ENCODE data around the gene YIF1B. TPM values are rescaled to one million over a fixed set of nuclear protein-coding genes. Genes with fewer than 3 reads are reported as not detected.

Gene YIF1B
- total RNA-seq, 2 donors from 2014 or later = 31.1 to 39.4 TPM

DNA sequence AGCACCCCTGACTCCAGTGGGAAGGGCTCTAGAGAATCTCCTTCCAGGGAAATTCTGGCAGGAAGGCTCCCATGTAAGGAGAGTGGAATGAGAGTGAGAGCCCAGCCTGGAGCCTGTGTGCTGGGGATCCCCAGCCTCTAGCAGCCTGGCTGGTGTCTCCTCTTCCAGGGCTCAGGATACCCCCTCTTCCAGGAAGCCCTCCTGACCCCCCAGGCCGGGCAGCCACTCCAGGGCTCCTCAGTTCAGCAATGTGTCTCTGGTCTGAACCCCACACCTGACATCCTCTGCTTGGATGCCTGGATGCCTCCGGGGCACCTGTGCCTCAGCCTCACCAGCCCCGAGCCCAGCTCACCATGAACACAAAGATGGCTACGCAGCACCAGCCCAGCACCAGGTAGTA lies 8.7 kb downstream of the YIF1B start:
- H3K4me1 Mint-ChIP-seq = peaks cover 5% of the 10 kb centered on the region
- ATAC-seq (no peak), DNase-seq (no peak)
- H3K27me3 Mint-ChIP-seq = no peaks in the 10 kb centered on the region
- peaks cover 5% of the 10 kb centered on the region for H3K36me3 Mint-ChIP-seq (ENCODE audit: low read depth)
- no peaks in the 10 kb centered on the region for H3K9me3 ChIP-seq (ENCODE audit: control insufficient read depth, low read length, poor library complexity, severe bottlenecking)
- no peak overlapping the region for H3K4me3 Mint-ChIP-seq
- H3K27ac Mint-ChIP-seq = no peak overlapping the region

DNA sequence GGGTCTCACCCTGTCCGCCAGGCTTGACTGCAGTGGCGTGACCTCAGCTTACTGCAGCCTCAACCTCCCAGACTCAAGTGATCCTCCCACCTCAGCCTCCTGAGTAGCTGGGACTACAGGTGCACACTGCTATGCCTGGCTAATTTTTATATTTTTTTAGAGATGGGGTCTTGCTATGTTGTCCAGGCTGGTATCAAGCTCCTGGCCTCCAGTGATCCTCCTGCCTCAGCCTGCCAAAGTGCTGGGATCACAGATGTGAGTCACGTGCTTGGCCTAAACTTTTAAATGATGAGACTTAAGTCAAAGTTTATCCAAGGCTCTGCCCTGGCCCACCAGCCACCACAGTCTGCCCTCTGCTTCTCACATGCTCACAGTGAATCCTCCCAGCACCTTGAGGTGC lies 9.5 kb downstream of the YIF1B start:
- no peaks in the 10 kb centered on the region for H3K27me3 Mint-ChIP-seq
- H3K9me3 ChIP-seq (ENCODE audit: control insufficient read depth, low read length, poor library complexity, severe bottlenecking) = no peaks in the 10 kb centered on the region
- H3K36me3 Mint-ChIP-seq (ENCODE audit: low read depth) = peaks cover 5% of the 10 kb centered on the region
- ATAC-seq = no peak
- H3K4me1 Mint-ChIP-seq = peaks cover 5% of the 10 kb centered on the region
- H3K4me3 Mint-ChIP-seq = no peak overlapping the region
- no peak for DNase-seq
- no peak overlapping the region for H3K27ac Mint-ChIP-seq

DNA sequence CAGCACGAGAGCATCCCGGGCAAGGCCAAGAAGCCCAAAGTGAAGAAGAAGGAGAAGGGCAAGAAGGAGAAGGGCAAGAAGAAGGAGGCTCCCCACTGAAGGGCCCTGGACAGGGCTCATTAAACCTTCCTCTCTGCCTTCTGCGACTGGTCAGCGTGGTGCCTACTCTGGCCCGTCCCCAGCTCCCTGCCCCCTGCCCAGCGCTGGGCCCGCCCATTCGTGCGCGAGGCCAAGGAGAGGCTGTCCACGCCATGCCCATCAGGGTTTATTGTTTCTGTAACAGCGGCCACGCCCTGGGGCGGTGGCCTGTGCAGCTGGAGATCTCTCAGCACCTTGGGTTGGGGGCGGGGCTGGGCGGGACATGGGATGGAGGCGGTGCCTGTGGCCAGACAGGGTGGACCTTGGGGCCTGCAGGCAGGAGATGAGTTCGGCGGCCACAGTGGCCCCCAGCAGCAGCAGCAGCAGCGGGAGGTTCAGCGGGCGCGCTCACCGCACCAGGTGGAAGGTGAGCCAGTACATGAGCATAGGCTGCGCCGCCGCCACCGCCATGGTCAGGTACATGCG lies 10.8 kb downstream of the YIF1B start:
- Mint-ChIP-seq H3K27me3 (no peaks in the 10 kb centered on the region), H3K36me3 (ENCODE audit: low read depth) (peaks cover 3% of the 10 kb centered on the region), H3K4me3 (no peak overlapping the region), H3K4me1 (peaks cover 2% of the 10 kb centered on the region), H3K27ac (no peak overlapping the region)
- no peaks in the 10 kb centered on the region for H3K9me3 ChIP-seq (ENCODE audit: control insufficient read depth, low read length, poor library complexity, severe bottlenecking)
- ATAC-seq (no peak), DNase-seq (no peak)

DNA sequence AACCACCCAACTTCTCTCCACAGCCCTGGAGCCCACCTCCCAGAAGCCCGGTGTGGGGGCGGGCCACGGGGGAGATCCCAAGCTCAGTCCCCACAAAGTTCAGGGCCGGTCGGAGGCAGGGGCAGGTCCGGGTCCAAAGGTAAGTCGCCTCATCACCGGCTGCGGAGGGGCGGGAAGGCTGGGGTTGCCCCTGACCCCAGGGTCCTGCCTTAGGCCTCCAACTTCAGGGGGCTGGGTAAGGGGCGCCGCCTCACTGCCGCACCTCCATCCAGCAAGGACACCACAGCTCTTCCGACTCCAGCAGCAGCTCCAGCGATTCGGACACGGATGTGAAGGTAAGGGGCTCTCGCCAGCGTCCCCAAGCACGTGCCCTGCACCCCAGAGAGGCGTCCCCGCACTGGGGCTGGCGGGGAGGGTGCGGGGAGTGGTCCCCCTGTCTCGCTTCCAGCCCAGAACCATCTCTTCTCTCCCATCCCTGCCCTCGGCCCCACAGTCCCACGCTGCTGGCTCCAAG lies 11.3 kb downstream of the YIF1B start:
- ATAC-seq (no peak), DNase-seq (no peak)
- Mint-ChIP-seq H3K4me3 (no peak overlapping the region), H3K4me1 (peaks cover 2% of the 10 kb centered on the region), H3K36me3 (ENCODE audit: low read depth) (peaks cover 3% of the 10 kb centered on the region), H3K27ac (no peak overlapping the region), H3K27me3 (no peaks in the 10 kb centered on the region)
- H3K9me3 ChIP-seq (ENCODE audit: control insufficient read depth, low read length, poor library complexity, severe bottlenecking) = no peaks in the 10 kb centered on the region

DNA sequence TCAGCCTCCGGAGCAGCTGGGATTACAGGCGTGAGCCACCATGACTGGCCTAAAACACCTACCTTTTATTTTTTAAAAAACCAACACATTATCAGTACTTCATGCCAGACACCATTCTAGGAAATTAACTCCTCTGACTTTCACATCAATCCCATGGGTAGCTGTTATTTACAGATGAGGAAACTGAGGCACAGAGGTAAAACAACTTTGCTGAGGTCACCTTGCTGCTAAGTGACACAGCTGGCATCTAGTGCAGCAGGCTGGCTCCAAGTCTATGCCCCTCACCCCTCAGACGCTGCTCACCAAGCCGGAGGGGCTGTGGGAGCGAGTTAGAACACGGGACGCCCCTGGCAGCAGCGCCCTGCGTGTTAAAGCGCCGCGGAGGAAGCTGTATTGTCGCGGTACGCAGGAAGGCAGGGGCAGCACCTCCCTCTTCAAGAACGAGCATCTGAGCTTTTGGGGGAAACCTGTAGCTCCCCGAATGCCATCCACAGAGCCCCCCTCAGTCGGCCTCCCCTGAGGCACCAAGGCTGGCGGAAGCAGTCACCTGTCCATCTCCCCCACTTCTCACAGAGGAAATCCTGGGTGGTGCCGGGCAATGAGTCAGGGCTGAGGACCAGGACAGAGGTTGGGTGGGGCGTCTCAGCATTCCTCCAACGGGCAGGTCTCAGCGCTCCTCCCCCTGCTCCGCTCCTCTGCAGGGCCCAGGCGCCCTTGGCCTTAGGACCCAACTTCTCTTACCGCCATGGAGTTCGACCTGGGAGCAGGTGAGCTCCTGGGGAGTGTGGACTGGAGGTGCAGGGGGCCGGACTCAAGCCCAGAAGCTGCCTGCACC lies 12.0 kb downstream of the YIF1B start, which contains the start of gene C19orf33:
C19orf33 (plus strand) TSS at position 735 of the 835 bp plus-strand sequence; CDS start at position 746, 11 bp downstream.
- H3K4me1 Mint-ChIP-seq = peaks cover 2% of the 10 kb centered on the region
- ATAC-seq (no peak), DNase-seq (no peak)
- no peak within 1 kb of the TSS for H3K27ac Mint-ChIP-seq
- no peaks in the 10 kb centered on the region for H3K27me3 Mint-ChIP-seq
- no peak within 1 kb of the TSS for H3K4me3 Mint-ChIP-seq
- no peaks in the 10 kb centered on the region for H3K9me3 ChIP-seq (ENCODE audit: control insufficient read depth, low read length, poor library complexity, severe bottlenecking)
- H3K36me3 Mint-ChIP-seq (ENCODE audit: low read depth) = peaks cover 3% of the 10 kb centered on the region

DNA sequence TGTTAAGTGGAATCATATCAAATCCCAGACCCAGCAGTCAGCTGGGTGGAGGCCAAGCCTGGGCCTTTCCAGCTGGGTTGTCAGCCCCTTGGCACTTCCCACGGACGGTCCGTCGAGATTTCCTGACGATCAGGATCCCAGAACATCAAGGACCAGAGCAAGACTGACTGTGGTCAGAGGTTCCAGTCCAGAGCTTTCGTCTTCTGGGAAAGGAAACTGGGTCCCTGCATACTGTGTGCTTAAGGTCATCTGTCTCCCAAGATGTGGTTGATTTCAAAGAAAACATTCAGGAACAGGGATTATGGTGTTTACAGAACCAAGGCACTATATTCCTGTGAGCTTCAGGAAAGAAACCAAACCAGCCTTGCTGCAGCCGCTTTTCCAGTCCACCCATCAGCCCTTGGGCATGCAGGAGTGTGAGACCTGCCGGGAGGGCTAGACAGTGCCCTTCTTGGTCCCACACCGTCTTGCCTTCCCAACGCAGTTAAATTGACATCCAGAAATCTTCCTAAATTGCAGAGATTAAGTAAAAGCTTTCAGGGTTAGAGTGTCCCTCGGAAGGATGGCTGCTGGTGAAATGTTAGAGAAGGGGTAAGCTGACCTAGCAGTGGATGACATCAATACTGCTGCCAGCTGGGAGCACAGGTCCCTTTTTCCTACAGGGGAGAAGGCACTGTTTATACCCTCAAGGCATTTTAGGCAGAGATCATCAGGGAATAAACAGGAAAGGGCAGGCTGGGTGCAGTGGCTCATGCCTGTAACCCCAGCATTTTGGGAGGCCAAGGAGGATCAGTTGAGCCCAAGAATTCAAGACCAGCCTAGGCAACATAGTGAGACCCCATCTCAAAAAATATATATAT lies 16.7 kb downstream of the YIF1B start:
- H3K27me3 Mint-ChIP-seq = no peaks in the 10 kb centered on the region
- peak overlapping the region; percentile 60 for H3K27ac Mint-ChIP-seq
- no peaks in the 10 kb centered on the region for H3K36me3 Mint-ChIP-seq (ENCODE audit: low read depth)

DNA sequence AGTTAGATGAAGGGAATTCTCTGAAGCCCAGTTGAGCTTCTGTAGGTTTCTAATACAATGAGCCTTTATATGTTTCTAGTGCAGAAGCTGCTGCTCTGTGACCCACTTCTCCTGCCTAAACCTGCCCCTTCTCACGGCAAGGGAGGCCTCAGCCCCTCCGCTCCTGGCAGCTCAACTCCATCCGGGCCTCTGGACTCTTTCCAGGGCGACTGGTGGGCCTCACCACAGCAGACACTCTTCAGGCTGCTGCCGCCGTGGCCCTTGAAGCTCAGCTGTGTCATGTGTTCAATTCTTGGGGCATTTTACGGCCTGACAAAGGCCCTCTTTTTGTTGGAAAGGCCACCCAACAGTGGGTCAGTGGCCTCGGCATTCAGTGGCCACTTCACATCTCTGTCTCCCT lies 21.7 kb downstream of the YIF1B start:
- no peak for DNase-seq
- no peak overlapping the region for H3K4me3 Mint-ChIP-seq

More for the DNA sequence above, 16.7 kb downstream of the YIF1B start:
- no peak for ATAC-seq
- no peaks in the 10 kb centered on the region for H3K4me1 Mint-ChIP-seq
- no peak overlapping the region for H3K4me3 Mint-ChIP-seq
- DNase-seq = no peak
- no peaks in the 10 kb centered on the region for H3K9me3 ChIP-seq (ENCODE audit: control insufficient read depth, low read length, poor library complexity, severe bottlenecking)

DNA sequence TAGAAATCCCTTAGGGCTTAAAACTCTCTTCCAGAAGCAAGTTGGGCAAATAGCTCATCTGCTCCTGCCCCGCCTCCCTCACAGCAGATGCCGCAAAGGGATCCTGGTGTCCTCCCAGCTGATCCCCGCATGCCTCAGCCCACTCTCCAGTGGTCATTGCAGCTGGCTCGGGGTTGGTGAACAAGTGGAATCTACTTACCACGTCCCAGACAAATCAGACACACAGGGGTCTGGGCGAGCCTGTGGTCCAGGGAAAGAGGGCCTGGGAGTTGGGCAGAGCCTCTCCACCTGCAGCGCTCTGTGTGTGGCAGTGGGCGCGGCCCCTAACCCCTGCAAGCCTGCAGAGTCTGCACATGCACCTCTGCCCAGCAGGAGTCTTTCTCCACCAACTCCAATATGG lies 22.5 kb downstream of the YIF1B start:
- peaks cover 4% of the 10 kb centered on the region for H3K36me3 Mint-ChIP-seq (ENCODE audit: low read depth)
- no peak overlapping the region for H3K27ac Mint-ChIP-seq
- no peaks in the 10 kb centered on the region for H3K27me3 Mint-ChIP-seq
- DNase-seq (no peak), ATAC-seq (no peak)
- H3K4me3 Mint-ChIP-seq = no peak overlapping the region
- no peaks in the 10 kb centered on the region for H3K4me1 Mint-ChIP-seq
- no peaks in the 10 kb centered on the region for H3K9me3 ChIP-seq (ENCODE audit: control insufficient read depth, low read length, poor library complexity, severe bottlenecking)

More for the DNA sequence above, 21.7 kb downstream of the YIF1B start:
- H3K9me3 ChIP-seq (ENCODE audit: control insufficient read depth, low read length, poor library complexity, severe bottlenecking) = no peaks in the 10 kb centered on the region
- Mint-ChIP-seq H3K4me1 (no peaks in the 10 kb centered on the region), H3K27ac (no peak overlapping the region), H3K27me3 (no peaks in the 10 kb centered on the region), H3K36me3 (ENCODE audit: low read depth) (peaks cover 4% of the 10 kb centered on the region)
- ATAC-seq = no peak

DNA sequence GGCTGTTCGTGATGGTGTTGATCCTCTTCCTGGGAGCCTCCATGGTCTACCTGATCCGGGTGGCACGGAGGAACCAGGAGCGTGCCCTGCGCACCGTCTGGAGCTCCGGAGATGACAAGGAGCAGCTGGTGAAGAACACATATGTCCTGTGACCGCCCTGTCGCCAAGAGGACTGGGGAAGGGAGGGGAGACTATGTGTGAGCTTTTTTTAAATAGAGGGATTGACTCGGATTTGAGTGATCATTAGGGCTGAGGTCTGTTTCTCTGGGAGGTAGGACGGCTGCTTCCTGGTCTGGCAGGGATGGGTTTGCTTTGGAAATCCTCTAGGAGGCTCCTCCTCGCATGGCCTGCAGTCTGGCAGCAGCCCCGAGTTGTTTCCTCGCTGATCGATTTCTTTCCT lies 23.9 kb downstream of the YIF1B start:
- DNase-seq = no peak
- peaks cover 4% of the 10 kb centered on the region for H3K36me3 Mint-ChIP-seq (ENCODE audit: low read depth)

DNA sequence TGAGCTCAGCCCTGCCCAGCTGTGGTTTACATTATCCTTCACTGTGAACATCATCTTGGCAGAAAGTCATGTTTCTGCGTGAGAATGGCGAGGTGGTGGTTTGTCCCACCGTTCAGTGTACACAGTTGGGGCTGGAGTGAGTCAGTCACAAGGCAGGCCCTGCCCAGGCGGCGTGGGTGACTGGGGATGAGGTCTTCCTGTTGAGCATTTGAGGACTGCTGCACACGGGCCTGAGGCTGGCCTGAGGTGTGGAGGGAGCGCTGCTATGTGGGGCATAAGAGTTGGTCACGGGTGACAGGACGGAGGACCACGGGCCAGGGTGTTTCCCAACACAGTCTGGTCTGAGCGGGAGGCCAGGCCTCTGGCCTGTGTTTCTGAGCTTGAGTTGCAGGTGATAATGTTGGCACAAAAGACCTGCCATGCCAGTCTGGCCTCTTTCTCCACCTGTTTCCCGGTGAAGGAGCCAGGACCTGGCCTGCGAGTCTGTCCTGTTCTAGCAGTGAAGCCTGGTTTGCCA lies 25.1 kb downstream of the YIF1B start:
- ATAC-seq (no peak), DNase-seq (no peak)
- H3K36me3 Mint-ChIP-seq (ENCODE audit: low read depth) = peaks cover 4% of the 10 kb centered on the region
- no peak overlapping the region for H3K4me3 Mint-ChIP-seq
- no peak overlapping the region for H3K27ac Mint-ChIP-seq
- H3K9me3 ChIP-seq (ENCODE audit: control insufficient read depth, low read length, poor library complexity, severe bottlenecking) = no peaks in the 10 kb centered on the region
- H3K4me1 Mint-ChIP-seq = no peaks in the 10 kb centered on the region
- no peaks in the 10 kb centered on the region for H3K27me3 Mint-ChIP-seq

More for the DNA sequence above, 23.9 kb downstream of the YIF1B start:
- no peak for ATAC-seq
- Mint-ChIP-seq H3K27ac (no peak overlapping the region), H3K4me3 (no peak overlapping the region), H3K4me1 (no peaks in the 10 kb centered on the region), H3K27me3 (no peaks in the 10 kb centered on the region)
- no peaks in the 10 kb centered on the region for H3K9me3 ChIP-seq (ENCODE audit: control insufficient read depth, low read length, poor library complexity, severe bottlenecking)

DNA sequence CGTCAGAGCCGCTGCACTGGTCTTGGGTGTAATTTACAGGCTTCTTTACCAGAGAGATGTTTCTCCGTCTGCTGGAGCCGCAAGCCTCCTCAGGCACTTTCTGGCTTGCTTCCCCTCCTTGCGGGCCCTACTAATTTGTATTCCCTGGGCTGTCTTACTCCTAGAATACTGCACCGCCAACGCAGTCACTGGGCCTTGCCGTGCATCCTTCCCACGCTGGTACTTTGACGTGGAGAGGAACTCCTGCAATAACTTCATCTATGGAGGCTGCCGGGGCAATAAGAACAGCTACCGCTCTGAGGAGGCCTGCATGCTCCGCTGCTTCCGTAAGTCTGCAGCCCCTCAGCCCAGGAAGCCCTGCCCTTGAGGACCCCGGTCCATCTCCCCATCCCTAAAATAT lies 25.8 kb downstream of the YIF1B start:
- H3K9me3 ChIP-seq (ENCODE audit: control insufficient read depth, low read length, poor library complexity, severe bottlenecking) = no peaks in the 10 kb centered on the region
- Mint-ChIP-seq H3K27ac (no peak overlapping the region), H3K4me3 (no peak overlapping the region), H3K4me1 (no peaks in the 10 kb centered on the region), H3K36me3 (ENCODE audit: low read depth) (peaks cover 4% of the 10 kb centered on the region), H3K27me3 (no peaks in the 10 kb centered on the region)
- ATAC-seq = no peak
- DNase-seq = no peak

DNA sequence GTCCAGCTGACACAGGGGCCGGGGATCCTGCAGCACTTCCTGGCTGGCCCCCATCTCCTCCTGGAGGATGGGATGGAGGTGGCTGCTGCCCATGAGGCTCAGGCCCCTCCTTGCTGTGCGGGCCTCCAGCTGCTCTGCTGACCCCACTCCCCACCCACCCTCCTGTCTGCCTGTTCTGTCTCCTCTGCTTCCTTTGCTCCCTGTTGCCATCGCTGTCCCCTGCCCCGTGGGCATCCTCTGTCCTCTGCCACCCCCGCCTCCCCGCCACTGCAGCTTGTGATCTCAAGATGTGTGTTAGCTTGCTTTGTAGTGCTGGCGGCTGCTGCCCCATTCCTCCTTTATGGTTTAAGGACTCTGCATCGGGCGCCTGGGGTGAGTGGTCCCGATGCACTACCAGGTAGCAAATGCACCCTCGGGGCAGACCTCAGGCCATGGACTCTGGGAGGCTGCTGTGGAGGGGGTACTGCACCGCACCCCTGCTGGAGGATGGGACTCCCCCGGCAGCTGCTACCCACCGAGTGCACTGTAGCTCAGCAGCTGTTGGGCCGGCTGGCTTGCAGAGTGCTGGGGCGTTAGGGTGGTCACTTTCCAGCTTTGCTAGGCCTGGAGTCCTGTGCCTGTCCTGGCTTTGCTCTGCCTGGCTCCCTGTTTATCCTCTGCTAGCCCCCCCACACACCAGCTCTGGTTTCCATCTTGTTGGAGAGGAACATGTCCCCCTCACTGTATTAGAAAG lies 27.5 kb downstream of the YIF1B start:
- H3K4me1 Mint-ChIP-seq = no peaks in the 10 kb centered on the region
- H3K4me3 Mint-ChIP-seq = no peak overlapping the region
- peaks cover 4% of the 10 kb centered on the region for H3K36me3 Mint-ChIP-seq (ENCODE audit: low read depth)
- ATAC-seq = no peak
- DNase-seq = no peak
- H3K27ac Mint-ChIP-seq = no peak overlapping the region
- H3K27me3 Mint-ChIP-seq = no peaks in the 10 kb centered on the region
- H3K9me3 ChIP-seq (ENCODE audit: control insufficient read depth, low read length, poor library complexity, severe bottlenecking) = no peaks in the 10 kb centered on the region

Measured in T-helper 17 cell (primary cell).